Cortex of kidney (tissue), 1 donor: ENCODE data around the gene GBF1.

ENCODE experiments used
- DNase-seq: peaks from one replicate; lab custom pipeline; 2025; lab: John Stamatoyannopoulos, UW

GBF1 gene

GRCh38 chr10:102408131-102408727, 162.9 kb downstream of the GBF1 start:
- DNase-seq = no peak

- no peak for DNase-seq
Measured at GRCh38 chr10:102408728-102409603, 163.6 kb downstream of the GBF1 start.

GRCh38 chr10:102409604-102410428, 164.5 kb downstream of the GBF1 start:
- DNase-seq = no peak

GRCh38 chr10:102410429-102411073, 165.2 kb downstream of the GBF1 start:
- DNase-seq = no peak

GRCh38 chr10:102411341-102412255, 166.3 kb downstream of the GBF1 start:
- DNase-seq = no peak

- DNase-seq = no peak
Measured at GRCh38 chr10:102412293-102412692, 167.0 kb downstream of the GBF1 start.

- no peak for DNase-seq
Measured at GRCh38 chr10:102413053-102413705, 167.8 kb downstream of the GBF1 start.

GRCh38 chr10:102413806-102414561, 168.7 kb downstream of the GBF1 start:
- no peak for DNase-seq

- no peak for DNase-seq
Measured at GRCh38 chr10:102414749-102415148, 169.4 kb downstream of the GBF1 start.

GRCh38 chr10:102416283-102416682, 171.0 kb downstream of the GBF1 start:
- DNase-seq = no peak

GRCh38 chr10:102416695-102417094, 171.4 kb downstream of the GBF1 start:
- no peak for DNase-seq

GRCh38 chr10:102418622-102419268, 173.4 kb downstream of the GBF1 start, which contains the start of gene PSD:
Gene PSD (minus strand): TSS chr10:102418785. CDS start chr10:102417038, 1,747 bp downstream.
- no peak for DNase-seq

GRCh38 chr10:102419269-102420180, 174.2 kb downstream of the GBF1 start:
- DNase-seq = no peak

GRCh38 chr10:102420181-102420713, 174.9 kb downstream of the GBF1 start:
- no peak for DNase-seq

GRCh38 chr10:102420714-102421506, 175.6 kb downstream of the GBF1 start, which contains the start of gene FBXL15:
Gene FBXL15 (plus strand): TSS chr10:102420836. CDS start chr10:102421130, 294 bp downstream.
- peak; percentile 39 for DNase-seq

- no peak for DNase-seq
Measured at GRCh38 chr10:102421507-102421756, 176.1 kb downstream of the GBF1 start.
